Lower leg skin (tissue), 3 donors: Measurements from ENCODE around the gene STEEP1.

Experiments used
- POLR2A ChIP-seq, 2 donors: fragments of 450-650 bp; IDR thresholded peaks; one replicate each; pipeline ENCODE4 v1.6.1; 2016 to 2017; ENCODE audit warnings: antibody characterized with exemption in 2 of 2, mild to moderate bottlenecking in 1 of 2, moderate library complexity in 1 of 2
- TF ChIP-seq, protein P1 (sequence below), 3 donors: fragments of 450-650 bp; IDR thresholded peaks; one replicate each; pipeline ENCODE4 v1.5.1; 2016; ENCODE audit warnings: antibody characterized with exemption in 3 of 3, mild to moderate bottlenecking in 3 of 3, moderate library complexity in 2 of 3

DNA sequence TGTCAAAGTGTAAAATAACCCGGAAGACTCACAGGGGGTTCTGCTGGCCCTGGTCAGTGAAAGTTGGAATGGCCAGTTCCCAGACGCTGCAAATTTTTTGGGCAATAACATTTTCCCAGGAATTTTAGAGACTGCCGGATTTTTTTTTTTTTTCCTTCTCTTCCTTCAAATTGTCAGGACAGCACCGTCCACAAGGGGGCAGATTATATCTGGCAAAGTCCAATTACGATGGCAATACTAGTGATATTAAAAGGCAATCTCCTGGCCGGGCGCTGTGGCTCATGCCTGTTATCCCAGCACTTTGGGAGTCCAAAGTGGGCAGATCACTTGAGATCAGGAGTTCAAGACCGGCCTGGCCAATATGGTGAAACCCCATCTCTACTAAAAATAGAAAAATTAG is 76.5 kb downstream of the STEEP1 start:
- TF ChIP-seq, protein P1, sequence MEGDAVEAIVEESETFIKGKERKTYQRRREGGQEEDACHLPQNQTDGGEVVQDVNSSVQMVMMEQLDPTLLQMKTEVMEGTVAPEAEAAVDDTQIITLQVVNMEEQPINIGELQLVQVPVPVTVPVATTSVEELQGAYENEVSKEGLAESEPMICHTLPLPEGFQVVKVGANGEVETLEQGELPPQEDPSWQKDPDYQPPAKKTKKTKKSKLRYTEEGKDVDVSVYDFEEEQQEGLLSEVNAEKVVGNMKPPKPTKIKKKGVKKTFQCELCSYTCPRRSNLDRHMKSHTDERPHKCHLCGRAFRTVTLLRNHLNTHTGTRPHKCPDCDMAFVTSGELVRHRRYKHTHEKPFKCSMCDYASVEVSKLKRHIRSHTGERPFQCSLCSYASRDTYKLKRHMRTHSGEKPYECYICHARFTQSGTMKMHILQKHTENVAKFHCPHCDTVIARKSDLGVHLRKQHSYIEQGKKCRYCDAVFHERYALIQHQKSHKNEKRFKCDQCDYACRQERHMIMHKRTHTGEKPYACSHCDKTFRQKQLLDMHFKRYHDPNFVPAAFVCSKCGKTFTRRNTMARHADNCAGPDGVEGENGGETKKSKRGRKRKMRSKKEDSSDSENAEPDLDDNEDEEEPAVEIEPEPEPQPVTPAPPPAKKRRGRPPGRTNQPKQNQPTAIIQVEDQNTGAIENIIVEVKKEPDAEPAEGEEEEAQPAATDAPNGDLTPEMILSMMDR (IDR thresholded peaks at IDR 0.05) = no peak
- no peak for TF ChIP-seq POLR2A (IDR thresholded peaks at IDR 0.05)
